GM21619 (cell line): ENCODE results near the gene TBXAS1.

Experiments
- ATAC-seq: cut with Tn5 transposase; IDR thresholded peaks from one replicate; pipeline ENCODE4 v1.9.1; 2021; ENCODE audit not compliant: unreplicated experiment

TBXAS1 gene

GRCh38 chr7:140039896-140040295 lies 210.8 kb downstream of the TBXAS1 start:
- ATAC-seq: no peak

- ATAC-seq: no peak
These were observed 212.8 kb downstream of the TBXAS1 start for GRCh38 chr7:140041659-140042385.

GRCh38 chr7:140042386-140042670 lies 213.3 kb downstream of the TBXAS1 start:
- ATAC-seq: no peak

GRCh38 chr7:140044251-140044650 lies 215.2 kb downstream of the TBXAS1 start:
- no peak for ATAC-seq

- no peak for ATAC-seq
These were observed 216.6 kb downstream of the TBXAS1 start for GRCh38 chr7:140045697-140046096.

GRCh38 chr7:140047197-140047596 lies 218.1 kb downstream of the TBXAS1 start:
- ATAC-seq: no peak

GRCh38 chr7:140048138-140048537 lies 219.1 kb downstream of the TBXAS1 start:
- ATAC-seq: no peak

- no peak for ATAC-seq
These were observed 219.9 kb downstream of the TBXAS1 start for GRCh38 chr7:140048989-140049338.

GRCh38 chr7:140049339-140050024 lies 220.4 kb downstream of the TBXAS1 start:
- no peak for ATAC-seq

GRCh38 chr7:140050100-140050499 lies 221.0 kb downstream of the TBXAS1 start:
- ATAC-seq: no peak

- no peak for ATAC-seq
These were observed 222.8 kb downstream of the TBXAS1 start for GRCh38 chr7:140051820-140052219.

GRCh38 chr7:140053812-140054539 lies 224.9 kb downstream of the TBXAS1 start:
- peak; percentile 91 for ATAC-seq

GRCh38 chr7:140054751-140055150 lies 225.7 kb downstream of the TBXAS1 start:
- no peak for ATAC-seq

- ATAC-seq: no peak
These were observed 226.8 kb downstream of the TBXAS1 start for GRCh38 chr7:140055833-140056232.

GRCh38 chr7:140056431-140057142 lies 227.5 kb downstream of the TBXAS1 start:
- ATAC-seq: no peak

GRCh38 chr7:140057143-140057535 lies 228.1 kb downstream of the TBXAS1 start:
- ATAC-seq: no peak

- no peak for ATAC-seq
These were observed 229.5 kb downstream of the TBXAS1 start for GRCh38 chr7:140058517-140058916.

- ATAC-seq: no peak
These were observed 230.5 kb downstream of the TBXAS1 start for GRCh38 chr7:140059273-140060242.

- ATAC-seq: no peak
These were observed 231.2 kb downstream of the TBXAS1 start for GRCh38 chr7:140060243-140060630.

GRCh38 chr7:140060788-140061606 lies 231.9 kb downstream of the TBXAS1 start:
- no peak for ATAC-seq
